HepG2 (cell line): ENCODE measurements around the gene ARID5B. TPM values are rescaled to one million over a fixed set of nuclear protein-coding genes. Genes with fewer than 3 reads are reported as not detected.

Experiments used
- ATAC-seq: fragments of 200-7000 bp; cut with Tn5 transposase; 3 replicates; pipeline ENCODE4 v1.9.1; 2020; ENCODE audit warnings: mild to moderate bottlenecking, moderate library complexity
- BruUV-seq: library from RNA; stranded (reverse); fragments of 400-500 nt; replicated peaks from 2 replicates; lab custom pipeline; 2021; lab: Mats Ljungman, UMichigan
- CTCF ChIA-PET: fragments of 300-600 bp; formaldehyde crosslinking; extraction: SDS; loops from one replicate; lab custom pipeline; 2021; ENCODE audit warnings: low total read pairs, inconsistent platforms, low intra/inter-chr PET ratio; lab: Yijun Ruan, JAX
- POLR2A ChIA-PET: fragments of 350-600 bp; sonication (Branson Sonifier 250); formaldehyde crosslinking; loops from one replicate; lab custom pipeline; 2020; ENCODE audit warnings: antibody characterized with exemption, inconsistent platforms; lab: Yijun Ruan, JAX
- DNase-seq: peaks from one replicate; pipeline ENCODE4 v3.0.0-alpha.2; 2015; ENCODE audit warnings: low spot score
- FAIRE-seq: peaks from 3 replicates; lab custom pipeline; 2011; peaks lifted over from hg19 to GRCh38; lab: Jason Lieb, UNC
- H2AFZ ChIP-seq: one replicate; pipeline ENCODE4 v1.6.1; 2011; ENCODE audit warnings: low read length, inconsistent platforms
- H3K27ac ChIP-seq: fragments of 300-600 bp; 3 replicates; pipeline ENCODE4 v1.8.0; 2011; ENCODE audit warnings: mixed run types, mild to moderate bottlenecking, mixed read lengths, low read length, inconsistent platforms; ENCODE audit not compliant: insufficient read depth; ENCODE audit errors: extremely low read length
- H3K27me3 ChIP-seq, 2 experiments: fragments of 200-600 bp in 1 of 2; 2 replicates in 1 of 2; 3 replicates in 1 of 2; pipeline versions ENCODE4 v1.6.0 to v1.8.0; 2011; ENCODE audit warnings: low read length in 2 of 2, mild to moderate bottlenecking in 2 of 2, moderate library complexity in 2 of 2, inconsistent platforms in 1 of 2; ENCODE audit not compliant: insufficient read depth in 2 of 2, control insufficient read depth in 1 of 2
- H3K36me3 ChIP-seq, 2 experiments: fragments of 200-600 bp in 1 of 2; replicated peaks in 1 of 2; 2 replicates in 1 of 2; 3 replicates in 1 of 2; pipeline versions ENCODE4 v1.5.1 to v1.8.0; 2011; ENCODE audit warnings: low read length in 2 of 2, inconsistent platforms in 1 of 2; ENCODE audit not compliant: insufficient read depth in 2 of 2, control insufficient read depth in 1 of 2
- H3K4me1 ChIP-seq: 2 replicates; pipeline ENCODE4 v1.5.1; 2012; ENCODE audit warnings: low read length, inconsistent platforms; ENCODE audit not compliant: insufficient read depth
- H3K4me2 ChIP-seq: 2 replicates; pipeline ENCODE4 v1.6.0; 2011; ENCODE audit warnings: low read depth, low read length, inconsistent platforms
- H3K4me3 ChIP-seq, 3 experiments: fragments of 200-600 bp in 1 of 3; sonication (generic), shearing (Covaris generic) in 1 of 3; replicated peaks in 1 of 3; 2 replicates each; pipeline ENCODE4 v1.5.1; 2011 to 2016; ENCODE audit warnings: low read length in 3 of 3, inconsistent platforms in 2 of 3, low read depth in 2 of 3, mild to moderate bottlenecking in 2 of 3, control low read depth in 1 of 3, mixed read lengths in 1 of 3; ENCODE audit not compliant: insufficient read depth in 1 of 3
- H3K79me2 ChIP-seq: one replicate; pipeline ENCODE4 v1.6.1; 2011; ENCODE audit warnings: low read length, inconsistent platforms; ENCODE audit not compliant: insufficient read depth
- H3K9ac ChIP-seq: 2 replicates; pipeline ENCODE4 v1.6.0; 2011; ENCODE audit warnings: mild to moderate bottlenecking, low read depth, low read length, inconsistent platforms; ENCODE audit not compliant: insufficient read depth
- H3K9me3 ChIP-seq: 2 replicates; pipeline ENCODE4 v1.5.1; 2012; ENCODE audit warnings: mild to moderate bottlenecking, low read length
- H4K20me1 ChIP-seq: 2 replicates; pipeline ENCODE4 v1.6.0; 2011; ENCODE audit warnings: inconsistent platforms, mild to moderate bottlenecking, low read length, moderate library complexity; ENCODE audit not compliant: insufficient read depth
- ATAD3A ChIP-seq: sonication (generic); formaldehyde crosslinking; IDR thresholded peaks from 2 replicates; pipeline ENCODE4 v1.4.0; 2020; ENCODE audit warnings: missing genetic modification reagents
- BCL3 ChIP-seq: sonication (generic); formaldehyde crosslinking; IDR thresholded peaks from 2 replicates; pipeline ENCODE4 v1.5.1; 2020; ENCODE audit warnings: mild to moderate bottlenecking, missing genetic modification reagents, moderate library complexity
- CREM ChIP-seq, 2 experiments: sonication (generic) in 1 of 2; formaldehyde crosslinking in 1 of 2; IDR thresholded peaks; 2 replicates each; pipeline versions ENCODE4 v1.4.0 to v1.6.1; 2016 to 2020; ENCODE audit warnings: antibody characterized with exemption in 1 of 2, mild to moderate bottlenecking in 1 of 2, missing genetic modification reagents in 1 of 2
- EED ChIP-seq: sonication (generic); formaldehyde crosslinking; IDR thresholded peaks from 2 replicates; pipeline ENCODE4 v1.5.0; 2020; ENCODE audit warnings: mild to moderate bottlenecking, missing genetic modification reagents
- GPN1 ChIP-seq: sonication (generic); formaldehyde crosslinking; IDR thresholded peaks from 2 replicates; pipeline ENCODE4 v1.5.1; 2020; ENCODE audit warnings: missing genetic modification reagents, borderline replicate concordance
- HIVEP1 ChIP-seq: sonication (generic); formaldehyde crosslinking; IDR thresholded peaks from 2 replicates; pipeline ENCODE4 v1.4.0; 2020; ENCODE audit warnings: mild to moderate bottlenecking, missing genetic modification reagents
- KMT2B ChIP-seq: IDR thresholded peaks from 2 replicates; pipeline ENCODE4 v1.6.1; 2016; ENCODE audit warnings: missing genetic modification reagents, missing compliant biosample characterization
- POLR2G ChIP-seq: fragments of 200-400 bp; formaldehyde crosslinking; IDR thresholded peaks from 2 replicates; pipeline ENCODE4 v1.6.1; 2018; ENCODE audit warnings: mild to moderate bottlenecking, low read depth, low read length, moderate library complexity
- TBX2 ChIP-seq: sonication (generic); formaldehyde crosslinking; IDR thresholded peaks from 2 replicates; pipeline ENCODE4 v1.5.0; 2020; ENCODE audit warnings: missing genetic modification reagents, mild to moderate bottlenecking, borderline replicate concordance
- ZBTB1 ChIP-seq: sonication (generic); formaldehyde crosslinking; IDR thresholded peaks from 2 replicates; pipeline ENCODE4 v1.4.0; 2020; ENCODE audit warnings: missing genetic modification reagents, borderline replicate concordance
- ZNF331 ChIP-seq: sonication (generic); formaldehyde crosslinking; IDR thresholded peaks from 2 replicates; pipeline ENCODE4 v1.4.0; 2020; ENCODE audit warnings: missing genetic modification reagents
- WGBS: methylation state at CpG from one replicate; pipeline ENCODE4 v1.1.6; 2017; ENCODE audit warnings: low lambda C conversion rate; 5-methylcytosine and 5-hydroxymethylcytosine counted together
- in situ Hi-C: cut with HindIII; loops from 2 replicates; pipeline ENCODE4 v1.10.0; 2017; ENCODE audit warnings: low pct_unique_long_range_greater_than_20kb; ENCODE audit not compliant: extremely low pct_ligation_motif_present
- intact Hi-C: fragments of 100-400 bp; cut with micrococcal nuclease; formaldehyde crosslinking; loops from one replicate; pipeline ENCODE4 v1.10.0; 2022; ENCODE audit not compliant: unreplicated experiment
- polyA plus RNA-seq, 8 experiments: library from polyadenylated mRNA; depleted of rRNA in 3 of 8; stranded (reverse) in 7 of 8; unstranded in 1 of 8; fragments of >200 nt; fragmentation: Illumina TruSeq in 4 of 8; extraction: Trizol in 4 of 8; gene quantifications; 2 replicates each; pipeline versions ENCODE4 v1.2.1 to v1.2.3, GENCODE V29; 2011 to 2016; ENCODE audit warnings: low read depth in 4 of 8, missing spikeins in 1 of 8, mixed read lengths in 1 of 8; ENCODE audit not compliant: insufficient read depth in 1 of 8
- total RNA-seq, 5 experiments: library from RNA; depleted of rRNA; stranded (reverse); fragments of >200 nt; fragmentation: Illumina TruSeq; extraction: Trizol; gene quantifications; 2 replicates each; pipeline ENCODE4 v1.2.3, GENCODE V29; 2016; ENCODE audit warnings: low read depth in 1 of 5
- TF ChIP-seq, protein P1 (sequence below): sonication (generic); formaldehyde crosslinking; IDR thresholded peaks from 2 replicates; pipeline ENCODE4 v1.5.0; 2020; ENCODE audit warnings: mild to moderate bottlenecking, low read depth, missing genetic modification reagents, borderline replicate concordance
- TF ChIP-seq, protein P2 (sequence below): IDR thresholded peaks from 2 replicates; pipeline ENCODE4 v1.6.1; 2012; ENCODE audit warnings: low read length, improper control_type of control experiment

ARID5B gene
- total and polyA plus RNA-seq, 2 of the 13 experiments (the other 11 are each of a cell fraction or from before 2014, with no cell fraction given), result 6.2 to 21.1 TPM

GRCh38 chr10:62057850-62058249 is 156.4 kb downstream of the ARID5B start:
- ChIA-PET POLR2A (interaction anchor here (3.5 kb wide), 1 partner anchor 9 kb away, joined by 21 read pairs; no protein-coding TSS in a partner anchor), CTCF (no interaction called here)
- no peak for FAIRE-seq
- ATAC-seq, result no peak
- no peak overlapping the region for H3K27ac ChIP-seq
- 97% methylated on average over 5 of the region's 5 CpGs for WGBS
- intact Hi-C loops (no loop called here), in situ Hi-C loops (no loop called here)
- DNase-seq, result no peak
- H3K36me3 ChIP-seq, result peaks cover 11 to 76% of the 10 kb centered on the region in 2 experiments
- H3K4me3 ChIP-seq, result no peak overlapping the region
- H3K4me1 ChIP-seq, result peaks cover 68% of the 10 kb centered on the region
- BruUV-seq, result no TSS peak
- H4K20me1 ChIP-seq, result peaks cover 26% of the 10 kb centered on the region
- H3K9me3 ChIP-seq, result no peaks in the 10 kb centered on the region
- H3K27me3 ChIP-seq, result no peaks in the 10 kb centered on the region
- no peak overlapping the region for H2AFZ ChIP-seq
- no peak for TF ChIP-seq HIVEP1 (CRISPR knock-in tag)
- no peak for TF ChIP-seq POLR2G
- no peak for TF ChIP-seq TBX2 (CRISPR knock-in tag)
- TF ChIP-seq BCL3 (CRISPR knock-in tag), result no peak
- TF ChIP-seq CREM (IDR thresholded peaks at IDR 0.05), result no peak
- no peak for TF ChIP-seq CREM (CRISPR knock-in tag; IDR thresholded peaks at IDR 0.05)
- no peak for TF ChIP-seq ATAD3A (CRISPR knock-in tag)
- no peak for TF ChIP-seq KMT2B (CRISPR knock-in tag)
- H3K9ac ChIP-seq, result no peak overlapping the region
- H3K79me2 ChIP-seq, result peaks cover 40% of the 10 kb centered on the region
- H3K4me2 ChIP-seq, result no peak overlapping the region

DNA sequence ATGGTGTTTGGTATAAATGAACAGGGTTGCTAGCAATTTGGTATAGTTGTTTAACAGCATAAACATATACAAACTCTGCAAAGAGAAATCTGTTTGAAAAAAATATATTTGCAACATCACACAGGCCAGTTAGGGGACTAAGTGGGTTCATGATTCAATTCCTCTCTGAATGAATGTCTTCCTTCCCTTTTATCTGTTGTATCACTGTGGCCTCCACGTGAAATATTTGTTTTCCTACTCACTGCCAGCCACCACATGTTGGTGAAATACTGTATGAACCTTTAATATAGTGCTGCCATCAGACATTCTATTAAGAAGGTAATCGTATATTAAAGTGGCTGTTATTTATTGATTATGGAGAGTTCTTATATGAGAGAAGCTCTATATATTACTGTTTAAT is 157.0 kb downstream of the ARID5B start:
- Histone ChIP-seq H3K9me3 (no peaks in the 10 kb centered on the region), H2AFZ (no peak overlapping the region), H3K36me3 (peaks cover 7 to 72% of the 10 kb centered on the region in 2 experiments), H4K20me1 (peaks cover 26% of the 10 kb centered on the region), H3K27me3 (no peaks in the 10 kb centered on the region), H3K27ac (no peak overlapping the region), H3K4me2 (no peak overlapping the region), H3K4me3 (no peak overlapping the region), H3K4me1 (peaks cover 61% of the 10 kb centered on the region), H3K9ac (no peak overlapping the region), H3K79me2 (peaks cover 34% of the 10 kb centered on the region)
- BruUV-seq, result no TSS peak
- no peak for FAIRE-seq
- CTCF ChIA-PET, result no interaction called here
- in situ Hi-C loops, result no loop called here
- WGBS, result 96% methylated on average over 2 of the region's 2 CpGs
- POLR2A ChIA-PET, result interaction anchor here (1.2 to 3.5 kb wide), 2 partner anchors 9 to 36 kb away, joined by 4 to 21 read pairs; no protein-coding TSS in a partner anchor
- DNase-seq, result no peak
- intact Hi-C loops, result no loop called here
- ATAC-seq, result no peak
- no peak for TF ChIP-seq ZNF331
- TF ChIP-seq, protein P1, sequence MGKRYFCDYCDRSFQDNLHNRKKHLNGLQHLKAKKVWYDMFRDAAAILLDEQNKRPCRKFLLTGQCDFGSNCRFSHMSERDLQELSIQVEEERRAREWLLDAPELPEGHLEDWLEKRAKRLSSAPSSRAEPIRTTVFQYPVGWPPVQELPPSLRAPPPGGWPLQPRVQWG (CRISPR knock-in tag), result no peak
- TF ChIP-seq ATAD3A (CRISPR knock-in tag), result no peak
- no peak for TF ChIP-seq EED
- TF ChIP-seq, protein P2, sequence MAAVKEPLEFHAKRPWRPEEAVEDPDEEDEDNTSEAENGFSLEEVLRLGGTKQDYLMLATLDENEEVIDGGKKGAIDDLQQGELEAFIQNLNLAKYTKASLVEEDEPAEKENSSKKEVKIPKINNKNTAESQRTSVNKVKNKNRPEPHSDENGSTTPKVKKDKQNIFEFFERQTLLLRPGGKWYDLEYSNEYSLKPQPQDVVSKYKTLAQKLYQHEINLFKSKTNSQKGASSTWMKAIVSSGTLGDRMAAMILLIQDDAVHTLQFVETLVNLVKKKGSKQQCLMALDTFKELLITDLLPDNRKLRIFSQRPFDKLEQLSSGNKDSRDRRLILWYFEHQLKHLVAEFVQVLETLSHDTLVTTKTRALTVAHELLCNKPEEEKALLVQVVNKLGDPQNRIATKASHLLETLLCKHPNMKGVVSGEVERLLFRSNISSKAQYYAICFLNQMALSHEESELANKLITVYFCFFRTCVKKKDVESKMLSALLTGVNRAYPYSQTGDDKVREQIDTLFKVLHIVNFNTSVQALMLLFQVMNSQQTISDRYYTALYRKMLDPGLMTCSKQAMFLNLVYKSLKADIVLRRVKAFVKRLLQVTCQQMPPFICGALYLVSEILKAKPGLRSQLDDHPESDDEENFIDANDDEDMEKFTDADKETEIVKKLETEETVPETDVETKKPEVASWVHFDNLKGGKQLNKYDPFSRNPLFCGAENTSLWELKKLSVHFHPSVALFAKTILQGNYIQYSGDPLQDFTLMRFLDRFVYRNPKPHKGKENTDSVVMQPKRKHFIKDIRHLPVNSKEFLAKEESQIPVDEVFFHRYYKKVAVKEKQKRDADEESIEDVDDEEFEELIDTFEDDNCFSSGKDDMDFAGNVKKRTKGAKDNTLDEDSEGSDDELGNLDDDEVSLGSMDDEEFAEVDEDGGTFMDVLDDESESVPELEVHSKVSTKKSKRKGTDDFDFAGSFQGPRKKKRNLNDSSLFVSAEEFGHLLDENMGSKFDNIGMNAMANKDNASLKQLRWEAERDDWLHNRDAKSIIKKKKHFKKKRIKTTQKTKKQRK, result no peak
- TF ChIP-seq ZBTB1 (CRISPR knock-in tag), result no peak
- no peak for TF ChIP-seq GPN1 (CRISPR knock-in tag)
